HFFc6 (cell line): ENCODE data around the gene KCNV2. TPM values are rescaled to one million over a fixed set of nuclear protein-coding genes. Genes with fewer than 3 reads are reported as not detected.

Experiments used
- DNase-seq: peaks from one replicate; pipeline ENCODE4 v3.0.0-alpha.2; 2018
- H3K27ac Mint-ChIP-seq: 2 replicates; pipeline ENCODE4 v1.8.0; 2020; ENCODE audit warnings: mild to moderate bottlenecking, mixed read lengths
- H3K27me3 Mint-ChIP-seq: 2 replicates; pipeline ENCODE4 v1.8.0; 2021; ENCODE audit warnings: mild to moderate bottlenecking, moderate library complexity, mixed read lengths; ENCODE audit not compliant: insufficient read depth
- H3K36me3 Mint-ChIP-seq: 2 replicates; pipeline ENCODE4 v1.8.0; 2021; ENCODE audit warnings: low read depth, mixed read lengths
- H3K4me1 Mint-ChIP-seq: 2 replicates; pipeline ENCODE4 v1.8.0; 2020; ENCODE audit warnings: low read depth, mixed read lengths
- H3K4me3 Mint-ChIP-seq: 2 replicates; pipeline ENCODE4 v1.8.0; 2020; ENCODE audit warnings: mild to moderate bottlenecking, moderate library complexity, mixed read lengths
- H3K9me3 Mint-ChIP-seq: 2 replicates; pipeline ENCODE4 v1.8.0; 2020; ENCODE audit warnings: mild to moderate bottlenecking, mixed read lengths
- total RNA-seq, 6 experiments: library from RNA; stranded (reverse); fragmentation: NEBNext Ultra II Directional; extraction: Animal tissue kit (Norgen Biotek cat#: 25700); gene quantifications; 2 replicates in 1 of 6; 3 replicates in 5 of 6; pipeline ENCODE4 v1.2.3, GENCODE V29; 2021
- TF ChIP-seq, protein P1 (sequence below): fragments of 200-600 bp; sonication (generic); IDR thresholded peaks from 2 replicates; pipeline ENCODE4 v1.5.0; 2021; ENCODE audit warnings: antibody characterized with exemption, mild to moderate bottlenecking

KCNV2 gene
- total RNA-seq, 6 experiments from 2014 or later, result not detected

DNA sequence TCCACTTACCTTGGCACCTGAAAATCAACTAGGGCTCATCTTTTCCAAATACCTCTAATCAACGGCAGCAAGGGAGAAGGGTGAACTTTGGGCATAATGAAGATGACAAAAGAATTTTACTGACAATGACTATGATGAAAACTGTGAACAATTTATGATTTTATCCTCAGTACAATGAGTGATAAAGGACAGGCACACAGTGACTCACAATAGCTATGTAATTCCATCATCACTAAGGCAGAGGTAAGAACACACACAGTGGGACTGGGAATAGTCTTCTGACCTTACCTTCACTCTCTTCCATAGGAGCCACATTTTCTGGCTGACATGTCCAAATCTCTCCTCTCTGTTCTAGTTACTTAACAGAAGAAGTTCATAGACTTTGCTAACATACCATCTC, 26.1 kb upstream of the KCNV2 start:
- Mint-ChIP-seq H3K4me3 (no peak overlapping the region), H3K4me1 (peaks cover 17% of the 10 kb centered on the region), H3K36me3 (no peaks in the 10 kb centered on the region), H3K9me3 (no peaks in the 10 kb centered on the region), H3K27me3 (peaks cover 1% of the 10 kb centered on the region), H3K27ac (no peak overlapping the region)
- TF ChIP-seq, protein P1, sequence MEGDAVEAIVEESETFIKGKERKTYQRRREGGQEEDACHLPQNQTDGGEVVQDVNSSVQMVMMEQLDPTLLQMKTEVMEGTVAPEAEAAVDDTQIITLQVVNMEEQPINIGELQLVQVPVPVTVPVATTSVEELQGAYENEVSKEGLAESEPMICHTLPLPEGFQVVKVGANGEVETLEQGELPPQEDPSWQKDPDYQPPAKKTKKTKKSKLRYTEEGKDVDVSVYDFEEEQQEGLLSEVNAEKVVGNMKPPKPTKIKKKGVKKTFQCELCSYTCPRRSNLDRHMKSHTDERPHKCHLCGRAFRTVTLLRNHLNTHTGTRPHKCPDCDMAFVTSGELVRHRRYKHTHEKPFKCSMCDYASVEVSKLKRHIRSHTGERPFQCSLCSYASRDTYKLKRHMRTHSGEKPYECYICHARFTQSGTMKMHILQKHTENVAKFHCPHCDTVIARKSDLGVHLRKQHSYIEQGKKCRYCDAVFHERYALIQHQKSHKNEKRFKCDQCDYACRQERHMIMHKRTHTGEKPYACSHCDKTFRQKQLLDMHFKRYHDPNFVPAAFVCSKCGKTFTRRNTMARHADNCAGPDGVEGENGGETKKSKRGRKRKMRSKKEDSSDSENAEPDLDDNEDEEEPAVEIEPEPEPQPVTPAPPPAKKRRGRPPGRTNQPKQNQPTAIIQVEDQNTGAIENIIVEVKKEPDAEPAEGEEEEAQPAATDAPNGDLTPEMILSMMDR, result no peak
- no peak for DNase-seq

DNA sequence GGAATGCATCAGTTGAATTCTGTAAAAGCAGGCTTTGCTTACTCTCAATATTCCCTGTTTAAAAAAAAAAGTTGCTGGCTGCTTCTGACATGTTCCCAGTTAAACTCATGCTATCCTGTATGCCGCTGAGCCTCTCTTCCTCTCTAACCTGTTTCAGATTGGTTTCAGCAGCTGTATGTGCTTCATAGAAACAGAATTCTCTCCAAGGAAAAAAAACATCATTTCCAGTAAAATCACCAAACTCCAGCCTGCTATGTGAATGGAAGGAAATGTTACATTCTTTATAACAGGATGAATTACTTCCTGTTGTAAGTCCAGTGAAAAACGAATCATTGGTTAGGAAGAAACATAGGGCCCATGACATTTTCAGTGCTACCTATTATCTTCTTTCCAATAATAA, 25.7 kb upstream of the KCNV2 start:
- Mint-ChIP-seq H3K27ac (no peak overlapping the region), H3K4me1 (peaks cover 17% of the 10 kb centered on the region), H3K36me3 (no peaks in the 10 kb centered on the region), H3K27me3 (peaks cover 1% of the 10 kb centered on the region), H3K9me3 (no peaks in the 10 kb centered on the region), H3K4me3 (no peak overlapping the region)
- no peak for DNase-seq
- TF ChIP-seq, protein P1, result no peak

DNA sequence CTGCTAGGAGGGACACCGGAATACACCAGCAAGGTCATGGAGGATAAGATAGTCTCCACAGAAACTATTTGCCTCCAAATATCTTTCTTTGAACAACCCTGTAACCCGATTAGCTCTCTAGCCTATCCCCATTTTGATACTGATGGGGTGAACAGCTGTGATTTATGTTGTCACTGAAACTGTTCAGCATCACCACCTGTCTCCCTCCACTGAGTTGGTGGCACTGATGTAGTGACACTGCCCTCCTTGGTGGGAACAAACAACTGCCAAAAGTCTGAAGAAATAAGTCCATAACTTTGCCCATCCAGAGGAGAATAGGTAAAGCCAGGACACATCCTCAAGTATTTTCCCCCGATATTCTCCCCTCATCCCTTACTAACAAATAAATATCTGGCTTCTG, 24.3 kb upstream of the KCNV2 start:
- H3K27ac Mint-ChIP-seq, result no peak overlapping the region
- TF ChIP-seq, protein P1, result no peak
- no peak overlapping the region for H3K4me3 Mint-ChIP-seq
- H3K27me3 Mint-ChIP-seq, result peaks cover 1% of the 10 kb centered on the region
- H3K36me3 Mint-ChIP-seq, result no peaks in the 10 kb centered on the region
- H3K4me1 Mint-ChIP-seq, result peaks cover 17% of the 10 kb centered on the region
- no peak for DNase-seq
- H3K9me3 Mint-ChIP-seq, result no peaks in the 10 kb centered on the region

DNA sequence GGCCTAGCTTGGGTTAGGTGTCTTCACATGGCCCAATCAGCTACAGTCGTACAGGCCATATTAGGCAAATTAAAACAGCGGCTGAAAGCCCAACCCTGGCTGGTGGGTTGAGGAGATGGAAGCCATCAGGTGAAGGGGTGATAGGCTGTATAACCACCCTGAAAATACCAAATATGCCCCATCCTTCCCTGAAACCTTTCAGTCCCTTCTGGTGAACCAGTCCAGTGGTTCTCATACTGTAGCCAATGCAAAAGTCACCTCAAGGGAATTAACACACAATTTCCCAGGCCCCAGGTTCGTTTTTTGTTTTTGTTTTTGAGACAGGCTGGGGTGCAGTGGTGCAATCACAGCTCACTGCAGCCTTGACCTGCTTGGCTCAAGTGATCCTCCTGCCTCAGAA, 19.8 kb upstream of the KCNV2 start:
- TF ChIP-seq, protein P1, result no peak
- no peaks in the 10 kb centered on the region for H3K36me3 Mint-ChIP-seq
- no peaks in the 10 kb centered on the region for H3K9me3 Mint-ChIP-seq

DNA sequence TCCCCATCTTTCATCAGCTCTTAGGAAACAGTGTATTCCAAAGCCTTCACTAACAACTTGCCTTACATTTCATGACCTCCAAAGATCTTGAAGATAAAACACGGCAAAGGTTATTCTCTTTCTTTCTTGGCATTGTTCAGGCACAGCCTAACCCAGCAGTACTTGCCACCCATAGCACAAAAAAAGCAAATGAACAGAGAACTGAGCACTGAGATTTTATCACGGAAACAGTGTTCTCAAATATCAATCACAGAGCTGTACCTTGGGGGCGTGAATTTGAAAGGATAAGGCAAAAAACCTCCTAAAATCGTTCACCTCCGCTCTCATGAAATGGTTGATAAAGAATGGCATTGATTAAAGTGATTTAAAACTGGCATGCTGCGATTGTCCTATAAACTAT, 16.9 kb upstream of the KCNV2 start:
- Mint-ChIP-seq H3K36me3 (no peaks in the 10 kb centered on the region), H3K4me1 (no peaks in the 10 kb centered on the region), H3K27ac (no peak overlapping the region), H3K4me3 (no peak overlapping the region), H3K9me3 (no peaks in the 10 kb centered on the region), H3K27me3 (no peaks in the 10 kb centered on the region)
- DNase-seq, result no peak
- TF ChIP-seq, protein P1, result no peak

More for the DNA sequence above, 19.8 kb upstream of the KCNV2 start:
- no peak for DNase-seq
- Mint-ChIP-seq H3K4me3 (no peak overlapping the region), H3K27me3 (no peaks in the 10 kb centered on the region; the same call in 1 of the 2 replicates), H3K4me1 (peaks cover under 1% of the 10 kb centered on the region; the same call in 1 of the 2 replicates), H3K27ac (no peak overlapping the region)
